SIG-M5 treated with dmso at 0.1 percent for 504 hours (cell line): ENCODE data around the gene CIDEC.
A peak's percentile ranks its signal among the peaks of the same experiment; 100 is the strongest.

Experiments used
- DNase-seq: peaks from one replicate; lab custom pipeline; 2025; ENCODE audit not compliant: unreplicated experiment; lab: John Stamatoyannopoulos, UW

CIDEC gene

GRCh38 chr3:9879830-9880549 is at the start of gene CIDEC:
TSS of gene CIDEC (minus strand) at chr3:9880253. CDS start at chr3:9878486, 1,767 bp downstream.
- DNase-seq: no peak

DNA sequence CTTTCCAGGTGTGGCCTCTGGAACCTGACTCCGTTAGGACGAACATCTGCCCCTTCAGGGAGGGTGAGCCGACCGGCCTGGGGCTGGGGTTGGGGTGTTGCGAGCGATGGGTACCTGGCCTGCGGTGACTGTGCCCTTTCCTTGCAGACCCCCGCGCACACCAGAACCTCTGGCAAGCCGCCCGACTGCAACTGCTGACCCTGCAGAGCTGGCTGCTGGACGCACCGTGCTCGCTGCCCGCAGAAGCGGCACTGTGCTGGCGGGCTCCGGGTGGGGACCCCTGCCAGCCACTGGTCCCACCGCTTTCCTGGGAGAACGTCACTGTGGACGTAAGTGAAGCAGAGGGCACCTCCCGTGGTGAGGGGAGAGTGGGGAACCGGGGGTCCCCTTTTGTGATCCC is 48.1 kb upstream of the CIDEC start:
- DNase-seq: no peak

DNA sequence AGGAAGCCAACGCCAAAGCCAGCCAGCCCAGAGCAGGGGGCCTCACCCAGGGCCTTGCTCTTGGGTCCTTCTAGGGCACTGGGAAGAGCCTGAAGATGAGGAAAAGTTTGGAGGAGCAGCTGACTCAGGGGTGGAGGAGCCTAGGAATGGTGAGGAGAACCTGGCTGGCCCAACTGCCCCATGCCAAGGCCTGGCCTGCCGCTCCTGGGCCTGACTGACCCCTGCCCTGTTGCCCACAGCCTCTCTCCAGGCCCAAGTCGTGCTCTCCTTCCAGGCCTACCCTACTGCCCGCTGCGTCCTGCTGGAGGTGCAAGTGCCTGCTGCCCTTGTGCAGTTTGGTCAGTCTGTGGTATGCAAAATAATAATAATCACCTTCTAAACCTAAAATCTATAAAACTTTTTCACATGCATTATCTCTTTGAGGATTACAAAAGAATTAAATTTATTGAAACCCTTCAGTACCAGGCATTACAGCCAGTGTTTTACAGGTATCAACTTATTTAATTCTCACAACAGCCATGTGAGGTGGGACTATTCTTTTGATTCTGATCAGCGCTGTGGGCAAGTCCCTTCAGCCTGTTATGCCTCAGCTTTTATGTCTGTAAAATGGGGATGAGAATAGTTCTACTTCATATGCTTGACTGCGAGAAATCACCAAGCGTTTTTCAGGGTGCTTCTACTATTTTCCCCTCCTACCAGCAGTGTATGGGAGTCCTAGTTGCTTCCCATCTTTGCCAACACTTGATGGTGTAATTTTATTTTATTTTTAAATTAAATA is 38.4 kb upstream of the CIDEC start:
- no peak for DNase-seq

GRCh38 chr3:9917820-9918219 is 37.8 kb upstream of the CIDEC start:
- DNase-seq: no peak

- DNase-seq: peak; percentile 48
These were observed 37.0 kb upstream of the CIDEC start, which contains the start of gene IL17RC for GRCh38 chr3:9916734-9917680. TSS of gene IL17RC (plus strand) at chr3:9917098. CDS start at chr3:9917316, 218 bp downstream.

DNA sequence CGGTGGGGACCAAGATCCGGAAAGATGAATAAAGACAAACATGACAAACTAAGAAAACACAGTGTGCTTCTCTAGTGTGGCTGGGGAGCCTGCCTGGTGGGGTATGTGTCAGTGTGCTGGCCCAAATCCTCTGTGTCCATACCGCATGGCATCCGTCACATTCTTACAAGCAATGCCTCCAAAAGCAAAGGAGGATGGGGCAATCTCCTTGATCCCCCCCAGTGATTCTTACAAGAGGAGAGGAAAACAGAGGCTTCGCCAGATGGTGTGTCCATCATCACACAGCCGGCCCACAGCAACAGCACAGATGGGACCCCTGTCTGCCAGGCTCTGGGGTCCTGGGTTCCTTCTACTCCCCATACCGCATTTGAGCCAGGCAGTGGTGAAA is 36.3 kb upstream of the CIDEC start:
- DNase-seq: no peak

DNA sequence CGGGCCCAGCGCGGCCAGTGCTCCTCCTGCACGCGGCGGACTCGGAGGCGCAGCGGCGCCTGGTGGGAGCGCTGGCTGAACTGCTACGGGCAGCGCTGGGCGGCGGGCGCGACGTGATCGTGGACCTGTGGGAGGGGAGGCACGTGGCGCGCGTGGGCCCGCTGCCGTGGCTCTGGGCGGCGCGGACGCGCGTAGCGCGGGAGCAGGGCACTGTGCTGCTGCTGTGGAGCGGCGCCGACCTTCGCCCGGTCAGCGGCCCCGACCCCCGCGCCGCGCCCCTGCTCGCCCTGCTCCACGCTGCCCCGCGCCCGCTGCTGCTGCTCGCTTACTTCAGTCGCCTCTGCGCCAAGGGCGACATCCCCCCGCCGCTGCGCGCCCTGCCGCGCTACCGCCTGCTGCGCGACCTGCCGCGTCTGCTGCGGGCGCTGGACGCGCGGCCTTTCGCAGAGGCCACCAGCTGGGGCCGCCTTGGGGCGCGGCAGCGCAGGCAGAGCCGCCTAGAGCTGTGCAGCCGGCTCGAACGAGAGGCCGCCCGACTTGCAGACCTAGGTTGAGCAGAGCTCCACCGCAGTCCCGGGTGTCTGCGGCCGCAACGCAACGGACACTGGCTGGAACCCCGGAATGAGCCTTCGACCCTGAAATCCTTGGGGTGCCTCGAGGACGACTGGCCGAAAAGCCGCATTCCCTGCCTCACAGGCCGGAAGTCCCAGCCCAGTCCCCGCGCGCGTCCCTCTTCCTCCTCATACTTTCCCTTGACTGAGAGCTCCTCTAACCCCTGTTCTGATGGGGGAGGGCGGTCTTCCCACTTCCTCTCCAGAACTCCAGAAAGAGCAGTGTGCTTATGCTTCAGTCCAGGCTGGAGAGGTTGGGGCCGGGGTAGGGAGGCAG is 35.4 kb upstream of the CIDEC start:
- DNase-seq: peak; percentile 60

DNA sequence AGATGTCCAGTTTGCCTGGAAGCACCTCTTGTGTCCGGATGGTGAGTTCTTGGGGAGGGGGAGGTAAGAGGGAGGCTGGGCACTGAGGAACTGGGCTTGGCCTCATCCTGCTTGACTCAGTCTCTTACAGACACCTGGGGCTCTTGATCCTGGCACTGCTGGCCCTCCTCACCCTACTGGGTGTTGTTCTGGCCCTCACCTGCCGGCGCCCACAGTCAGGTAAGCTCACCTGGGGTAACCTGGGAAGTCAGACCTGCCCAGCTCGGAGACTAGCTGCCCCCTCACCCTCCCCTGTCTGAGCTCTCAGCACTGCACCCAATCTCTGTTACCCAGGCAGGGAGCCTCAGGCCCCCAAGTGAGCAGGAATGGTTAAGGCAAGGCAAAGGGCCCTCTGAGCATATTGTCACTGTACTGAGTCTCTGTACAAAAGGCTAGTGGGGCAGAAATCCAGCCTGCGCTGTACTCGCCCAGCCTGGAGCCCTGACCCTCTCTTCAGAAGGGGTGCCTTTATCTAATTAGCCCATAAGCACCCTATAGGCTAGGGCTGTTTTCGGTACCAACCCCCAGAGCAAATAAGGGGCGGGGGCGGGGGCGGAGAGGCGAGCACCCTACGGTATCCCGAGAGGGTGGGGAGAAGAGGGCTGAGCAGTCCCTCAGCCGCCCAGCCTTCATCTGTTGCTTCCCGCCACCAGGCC is 34.7 kb upstream of the CIDEC start:
- peak; percentile 33 for DNase-seq

- no peak for DNase-seq
These were observed 34.0 kb upstream of the CIDEC start for GRCh38 chr3:9914011-9914410.

DNA sequence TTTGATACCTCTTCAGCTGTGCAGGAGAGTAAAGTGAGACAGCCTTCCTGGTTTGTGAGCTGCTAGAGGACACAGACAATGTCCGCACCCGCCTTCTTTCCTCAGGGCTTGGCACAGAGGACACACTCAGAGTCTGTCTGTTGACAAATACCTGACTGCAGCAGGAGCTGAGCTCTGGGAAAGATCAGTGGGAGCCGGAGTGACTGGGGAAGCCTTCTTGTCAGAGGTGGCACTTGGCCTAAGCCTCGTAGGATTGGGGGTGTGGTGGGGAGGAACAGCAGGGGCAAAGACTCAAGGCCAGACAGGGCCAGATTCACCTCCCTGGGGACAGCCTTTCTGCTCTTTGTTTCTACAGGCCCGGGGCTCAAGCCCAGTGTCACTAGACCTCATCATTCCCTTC is 33.5 kb upstream of the CIDEC start:
- DNase-seq: no peak

- DNase-seq: peak; percentile 73
These were observed 32.4 kb upstream of the CIDEC start for GRCh38 chr3:9912294-9912935.

DNA sequence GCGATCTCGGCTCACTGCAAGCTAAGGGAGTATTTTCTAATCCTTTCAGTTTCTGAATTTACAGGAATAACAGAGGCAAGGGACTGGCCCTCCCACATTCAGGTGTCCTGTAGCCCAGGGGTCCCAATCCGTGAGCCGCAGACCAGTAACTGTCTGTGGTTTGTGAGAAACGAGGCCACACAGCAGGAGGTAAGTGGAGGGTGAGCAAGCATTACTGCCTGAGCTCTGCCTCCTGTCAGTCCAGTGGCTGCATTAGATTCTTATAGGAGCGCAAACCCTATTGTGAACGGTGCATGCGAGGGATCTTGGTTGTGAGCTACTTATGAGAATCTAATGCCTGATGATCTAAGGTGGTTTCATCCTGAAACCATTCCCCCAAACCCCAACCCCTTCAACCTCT is 31.8 kb upstream of the CIDEC start:
- no peak for DNase-seq

DNA sequence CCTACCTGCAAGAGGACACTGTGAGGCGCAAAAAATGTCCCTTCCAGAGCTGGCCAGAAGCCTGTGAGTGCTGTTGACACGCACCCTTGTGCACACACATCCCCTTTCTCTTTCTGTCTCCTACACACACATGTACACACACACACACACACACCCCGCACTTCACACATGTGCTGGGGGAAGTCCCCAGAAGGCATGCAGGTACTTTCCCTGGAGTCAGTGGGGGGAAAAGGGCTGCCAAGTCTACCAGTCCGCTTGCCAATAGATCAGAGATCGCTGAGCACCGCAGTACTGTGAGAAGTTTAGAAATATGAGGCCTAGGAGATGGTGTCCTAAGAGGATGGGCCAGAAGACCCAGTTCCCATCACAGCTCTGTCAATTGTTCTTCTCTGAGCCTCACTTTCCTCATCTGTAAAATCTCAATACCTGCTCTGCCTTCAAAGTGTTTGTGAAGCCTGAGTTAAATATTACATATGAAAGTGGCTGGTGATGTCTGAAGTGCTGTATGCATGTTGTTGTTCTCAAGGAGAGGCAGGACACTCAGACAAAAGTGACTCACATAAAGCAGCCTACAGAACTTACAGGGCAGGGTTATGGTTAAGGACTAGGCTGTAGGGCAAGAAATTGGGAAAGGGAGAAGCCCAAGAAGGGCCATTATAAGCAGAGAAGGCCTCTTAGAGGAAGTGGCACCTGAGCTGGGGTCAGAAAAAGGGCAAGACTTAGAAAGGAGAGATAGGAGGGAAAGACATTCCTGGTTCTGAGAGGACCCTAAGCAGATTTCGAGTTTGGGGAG is 29.4 kb upstream of the CIDEC start:
- no peak for DNase-seq

GRCh38 chr3:9908286-9908685 is 28.2 kb upstream of the CIDEC start:
- no peak for DNase-seq

DNA sequence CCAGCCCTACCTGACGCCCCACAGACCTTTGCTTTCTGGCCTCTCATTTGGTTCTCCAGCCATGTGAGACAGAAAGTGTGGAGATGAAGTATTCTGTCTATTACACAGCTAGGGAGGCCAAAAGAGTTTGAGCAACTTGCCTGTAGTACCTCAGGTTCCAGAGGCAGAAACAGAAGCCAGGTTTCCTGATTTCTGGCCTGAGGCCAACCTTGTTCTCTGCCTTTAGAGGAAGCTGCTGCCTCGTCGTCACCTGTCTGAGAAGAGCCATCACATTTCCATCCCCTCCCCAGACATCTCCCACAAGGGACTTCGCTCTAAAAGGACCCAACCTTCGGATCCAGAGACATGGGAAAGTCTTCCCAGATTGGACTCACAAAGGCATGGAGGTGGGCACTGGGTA is 26.4 kb upstream of the CIDEC start:
- no peak for DNase-seq

- DNase-seq: no peak
These were observed 23.9 kb upstream of the CIDEC start for GRCh38 chr3:9903904-9904303.

DNA sequence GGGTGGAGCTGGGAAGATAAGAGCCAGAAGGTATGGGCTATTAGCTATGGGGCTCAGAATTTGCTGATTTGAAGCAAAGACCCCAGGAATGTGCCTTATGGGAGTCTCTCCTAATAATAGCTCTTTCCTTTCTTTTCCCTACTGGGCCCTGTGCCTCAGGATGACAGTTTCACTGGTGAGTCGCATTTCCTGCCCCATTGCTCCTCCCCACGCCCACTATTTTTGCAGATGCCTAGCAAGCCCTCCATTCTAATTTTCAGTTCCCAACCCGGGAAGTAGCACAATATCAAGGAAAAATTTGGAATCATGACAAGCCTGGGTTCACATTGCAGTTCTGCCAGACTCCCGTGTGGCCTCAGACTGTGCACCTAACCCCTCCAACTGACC is 23.2 kb upstream of the CIDEC start:
- no peak for DNase-seq
